NCI-H748 treated with DMSO at 0.1 percent for 48 hours (cell line): ENCODE data around the gene GATA6.

Experiments
- DNase-seq: peaks from one replicate; lab custom pipeline; 2025; lab: John Stamatoyannopoulos, UW

GATA6 gene

GRCh38 chr18:22169011-22169888 lies at the start of gene GATA6:
Gene GATA6, plus strand, starts transcription at chr18:22169589. Its CDS starts 1,556 bp downstream, at chr18:22171145.
- peak; percentile 59 for DNase-seq

- no peak for DNase-seq
Observed at GRCh38 chr18:22124970-22125369, 44.4 kb upstream of the GATA6 start.

- no peak for DNase-seq
Observed at GRCh38 chr18:22128954-22129353, 40.4 kb upstream of the GATA6 start.

GRCh38 chr18:22129778-22130177 lies 39.6 kb upstream of the GATA6 start:
- no peak for DNase-seq

- no peak for DNase-seq
Observed at GRCh38 chr18:22132258-22132657, 37.1 kb upstream of the GATA6 start.

- DNase-seq: no peak
Observed at GRCh38 chr18:22132763-22133162, 36.6 kb upstream of the GATA6 start.

GRCh38 chr18:22136395-22136794 lies 33.0 kb upstream of the GATA6 start:
- no peak for DNase-seq

GRCh38 chr18:22141211-22141610 lies 28.2 kb upstream of the GATA6 start:
- no peak for DNase-seq

- DNase-seq: no peak
Observed at GRCh38 chr18:22143347-22144340, 25.7 kb upstream of the GATA6 start.

GRCh38 chr18:22145160-22145559 lies 24.2 kb upstream of the GATA6 start:
- no peak for DNase-seq

- no peak for DNase-seq
Observed at GRCh38 chr18:22149710-22150109, 19.7 kb upstream of the GATA6 start.

GRCh38 chr18:22152093-22152492 lies 17.3 kb upstream of the GATA6 start:
- DNase-seq: no peak

GRCh38 chr18:22153428-22153827 lies 16.0 kb upstream of the GATA6 start:
- DNase-seq: no peak

GRCh38 chr18:22155584-22155983 lies 13.8 kb upstream of the GATA6 start:
- DNase-seq: no peak

GRCh38 chr18:22159014-22159413 lies 10.4 kb upstream of the GATA6 start:
- no peak for DNase-seq

- no peak for DNase-seq
Observed at GRCh38 chr18:22161090-22161489, 8.3 kb upstream of the GATA6 start.

GRCh38 chr18:22163416-22164161 lies 5.8 kb upstream of the GATA6 start:
- no peak for DNase-seq

- DNase-seq: no peak
Observed at GRCh38 chr18:22164337-22165048, 4.9 kb upstream of the GATA6 start.

GRCh38 chr18:22165049-22165602 lies 4.3 kb upstream of the GATA6 start:
- DNase-seq: no peak

- no peak for DNase-seq
Observed at GRCh38 chr18:22165603-22166068, 3.8 kb upstream of the GATA6 start.
